Tibial artery (tissue), 4 donors: ENCODE measurements around the gene PFN3.

Source experiments
- DNase-seq, 2 donors: peaks; one replicate each; pipeline ENCODE4 v3.0.0-alpha.2; 2019
- H3K27ac ChIP-seq, 2 donors: fragments of 200-600 bp; sonication (generic) in 1 of 2; 1 replicate in 1 of 2; 2 replicates in 1 of 2; pipeline ENCODE4 v1.5.1; 2018 to 2019; ENCODE audit warnings: mild to moderate bottlenecking in 1 of 2
- H3K27me3 ChIP-seq, 2 donors: fragments of 200-600 bp; sonication (generic) in 1 of 2; one replicate each; pipeline versions ENCODE4 v1.5.1 to v1.6.0; 2016 to 2019
- H3K36me3 ChIP-seq, 3 donors: fragments of 200-600 bp; sonication (generic) in 2 of 3; one replicate each; pipeline ENCODE4 v1.5.1; 2016 to 2019; ENCODE audit warnings: mild to moderate bottlenecking in 2 of 3
- H3K4me1 ChIP-seq, 4 donors: fragments of 200-600 bp; sonication (generic) in 2 of 4; 1 replicate in 3 of 4; 2 replicates in 1 of 4; pipeline ENCODE4 v1.5.1; 2016 to 2019
- H3K4me3 ChIP-seq, 2 donors: fragments of 200-600 bp; sonication (generic) in 1 of 2; 1 replicate in 1 of 2; 2 replicates in 1 of 2; pipeline ENCODE4 v1.5.1; 2018 to 2019; ENCODE audit warnings: mild to moderate bottlenecking in 2 of 2
- H3K9me3 ChIP-seq, 3 donors: fragments of 200-600 bp; sonication (generic) in 1 of 3; one replicate each; pipeline ENCODE4 v1.5.1; 2016 to 2019
- CTCF ChIP-seq, 2 experiments: fragments of 200-600 bp in 1 of 2; fragments of 450-650 bp in 1 of 2; IDR thresholded peaks; one replicate each; pipeline ENCODE4 v1.5.1; 2017 to 2019; ENCODE audit warnings: antibody characterized with exemption in 2 of 2, mild to moderate bottlenecking in 1 of 2, moderate library complexity in 1 of 2
- intact Hi-C: fragments of 100-400 bp; cut with DNase I; formaldehyde crosslinking; loops from one replicate; pipeline ENCODE4 v1.15.0; 2023; ENCODE audit warnings: low total_unique reads

The PFN3 gene

GRCh38 chr5:177434942-177435738, 34.7 kb upstream of the PFN3 start:
- no peaks in the 10 kb centered on the region for H3K9me3 ChIP-seq
- no peaks in the 10 kb centered on the region for H3K27me3 ChIP-seq
- peaks cover 49 to 96% (median 62%) of the 10 kb centered on the region in 3 donors for H3K36me3 ChIP-seq
- no peak for TF ChIP-seq CTCF (IDR thresholded peaks at IDR 0.05)
- DNase-seq: no peak
- no peak overlapping the region for H3K27ac ChIP-seq
- peaks cover 0 to 5% (median 0%) of the 10 kb centered on the region in 4 donors for H3K4me1 ChIP-seq
- no peak overlapping the region for H3K4me3 ChIP-seq
- intact Hi-C loops: no loop called here

GRCh38 chr5:177434437-177434836, 34.0 kb upstream of the PFN3 start:
- TF ChIP-seq CTCF (IDR thresholded peaks at IDR 0.05): no peak
- Histone ChIP-seq H3K4me3 (no peak overlapping the region), H3K27me3 (no peaks in the 10 kb centered on the region), H3K9me3 (no peaks in the 10 kb centered on the region), H3K36me3 (peaks cover 49 to 94% (median 62%) of the 10 kb centered on the region in 3 donors), H3K27ac (no peak overlapping the region), H3K4me1 (peaks cover 0 to 12% (median 0%) of the 10 kb centered on the region in 4 donors)
- no peak for DNase-seq
- intact Hi-C loops: no loop called here

GRCh38 chr5:177433658-177434217, 33.3 kb upstream of the PFN3 start:
- peaks cover 49 to 87% (median 62%) of the 10 kb centered on the region in 3 donors for H3K36me3 ChIP-seq
- H3K4me1 ChIP-seq: peaks cover 0 to 19% (median 0%) of the 10 kb centered on the region in 4 donors
- H3K4me3 ChIP-seq: no peak overlapping the region
- no peak for TF ChIP-seq CTCF (IDR thresholded peaks at IDR 0.05)
- intact Hi-C loops: no loop called here
- DNase-seq: no peak
- no peaks in the 10 kb centered on the region for H3K27me3 ChIP-seq
- no peaks in the 10 kb centered on the region for H3K9me3 ChIP-seq
- no peak overlapping the region for H3K27ac ChIP-seq

GRCh38 chr5:177432839-177433657, 32.6 kb upstream of the PFN3 start:
- intact Hi-C loops: no loop called here
- H3K27me3 ChIP-seq: no peaks in the 10 kb centered on the region
- TF ChIP-seq CTCF (IDR thresholded peaks at IDR 0.05): no peak
- no peak for DNase-seq
- H3K9me3 ChIP-seq: no peaks in the 10 kb centered on the region
- no peak overlapping the region for H3K4me3 ChIP-seq
- peaks cover 49 to 80% (median 62%) of the 10 kb centered on the region in 3 donors for H3K36me3 ChIP-seq
- peaks cover 0 to 26% (median 3%) of the 10 kb centered on the region in 4 donors for H3K4me1 ChIP-seq
- no peak overlapping the region for H3K27ac ChIP-seq

GRCh38 chr5:177432143-177432838, 31.8 kb upstream of the PFN3 start:
- no peaks in the 10 kb centered on the region for H3K27me3 ChIP-seq
- H3K4me3 ChIP-seq: no peak overlapping the region
- no peak for TF ChIP-seq CTCF (IDR thresholded peaks at IDR 0.05)
- DNase-seq: no peak
- no peaks in the 10 kb centered on the region for H3K9me3 ChIP-seq
- no peak overlapping the region for H3K27ac ChIP-seq
- H3K36me3 ChIP-seq: peaks cover 49 to 73% (median 62%) of the 10 kb centered on the region in 3 donors
- intact Hi-C loops: no loop called here
- H3K4me1 ChIP-seq: peaks cover 0 to 34% (median 11%) of the 10 kb centered on the region in 4 donors
